Measurements from ENCODE around the gene PANX1.
"Not testable (repeated sequence)": the region's sequence is repeated elsewhere in the genome, so short reads cannot be mapped to it uniquely, and the experiment has no call there.

The PANX1 gene

GRCh38 chr11:94150056-94150455, 21.4 kb downstream of the PANX1 start:
- DNase-seq (ENCODE audit: low read depth), result no peak

- no peak for DNase-seq (ENCODE audit: low read depth)
Observed at GRCh38 chr11:94150704-94151685, 22.4 kb downstream of the PANX1 start.

- no peak for DNase-seq (ENCODE audit: low read depth)
Observed at GRCh38 chr11:94151903-94152677, 23.4 kb downstream of the PANX1 start.

- no peak for DNase-seq (ENCODE audit: low read depth)
Observed at GRCh38 chr11:94152678-94153065, 24.0 kb downstream of the PANX1 start.

GRCh38 chr11:94153320-94153719, 24.7 kb downstream of the PANX1 start:
- no peak for DNase-seq (ENCODE audit: low read depth)

GRCh38 chr11:94154095-94154856, 25.6 kb downstream of the PANX1 start:
- DNase-seq (ENCODE audit: low read depth), result no peak

- not testable (repeated sequence) for DNase-seq (ENCODE audit: low read depth)
Observed at GRCh38 chr11:94157339-94157738, 28.7 kb downstream of the PANX1 start.

GRCh38 chr11:94168882-94169281, 40.2 kb downstream of the PANX1 start:
- no peak for DNase-seq (ENCODE audit: low read depth)

- no peak for DNase-seq (ENCODE audit: low read depth)
Observed at GRCh38 chr11:94169516-94169915, 40.9 kb downstream of the PANX1 start.

- no peak for DNase-seq (ENCODE audit: low read depth)
Observed at GRCh38 chr11:94169930-94170545, 41.4 kb downstream of the PANX1 start.

- DNase-seq (ENCODE audit: low read depth), result no peak
Observed at GRCh38 chr11:94170953-94171352, 42.3 kb downstream of the PANX1 start.

- DNase-seq (ENCODE audit: low read depth), result no peak
Observed at GRCh38 chr11:94171693-94172440, 43.2 kb downstream of the PANX1 start.

GRCh38 chr11:94175535-94175934, 46.9 kb downstream of the PANX1 start:
- DNase-seq (ENCODE audit: low read depth), result no peak

- no peak for DNase-seq (ENCODE audit: low read depth)
Observed at GRCh38 chr11:94178331-94178730, 49.7 kb downstream of the PANX1 start.

GRCh38 chr11:94179696-94180095, 51.1 kb downstream of the PANX1 start:
- no peak for DNase-seq (ENCODE audit: low read depth)

GRCh38 chr11:94181526-94181925, 52.9 kb downstream of the PANX1 start:
- DNase-seq (ENCODE audit: low read depth), result no peak

- no peak for DNase-seq (ENCODE audit: low read depth)
Observed at GRCh38 chr11:94181943-94182342, 53.3 kb downstream of the PANX1 start.

- DNase-seq (ENCODE audit: low read depth), result no peak
Observed at GRCh38 chr11:94183251-94183885, 54.7 kb downstream of the PANX1 start.

GRCh38 chr11:94183886-94184264, 55.2 kb downstream of the PANX1 start:
- DNase-seq (ENCODE audit: low read depth), result no peak

GRCh38 chr11:94184362-94184761, 55.7 kb downstream of the PANX1 start:
- DNase-seq (ENCODE audit: low read depth), result no peak

GRCh38 chr11:94184846-94185245, 56.2 kb downstream of the PANX1 start:
- no peak for DNase-seq (ENCODE audit: low read depth)
